ENCODE data around the gene TPK1.
A peak's percentile ranks its signal among the peaks of the same experiment; 100 is the strongest.

Gene TPK1

DNA sequence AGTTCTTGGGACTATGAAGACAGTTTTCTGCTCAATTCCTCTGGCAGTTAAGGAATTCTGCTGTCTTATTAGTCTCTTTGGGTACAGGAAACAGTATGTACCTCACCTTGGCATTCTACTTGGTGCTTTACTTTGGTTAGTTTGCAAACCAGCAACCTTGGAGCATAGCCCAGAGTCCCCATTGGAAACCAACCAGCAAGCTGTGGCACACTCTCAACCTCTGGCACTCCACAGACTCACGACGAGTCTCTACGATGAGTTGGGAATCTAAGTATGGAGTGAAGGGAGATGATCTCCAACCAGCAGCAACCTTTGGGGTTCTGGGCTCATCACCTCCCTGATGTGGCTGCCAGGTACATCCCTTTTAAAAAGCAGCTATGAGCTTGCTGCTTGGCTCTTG is 43.8 kb downstream of the TPK1 start:
- TF ChIP-seq, protein P1, sequence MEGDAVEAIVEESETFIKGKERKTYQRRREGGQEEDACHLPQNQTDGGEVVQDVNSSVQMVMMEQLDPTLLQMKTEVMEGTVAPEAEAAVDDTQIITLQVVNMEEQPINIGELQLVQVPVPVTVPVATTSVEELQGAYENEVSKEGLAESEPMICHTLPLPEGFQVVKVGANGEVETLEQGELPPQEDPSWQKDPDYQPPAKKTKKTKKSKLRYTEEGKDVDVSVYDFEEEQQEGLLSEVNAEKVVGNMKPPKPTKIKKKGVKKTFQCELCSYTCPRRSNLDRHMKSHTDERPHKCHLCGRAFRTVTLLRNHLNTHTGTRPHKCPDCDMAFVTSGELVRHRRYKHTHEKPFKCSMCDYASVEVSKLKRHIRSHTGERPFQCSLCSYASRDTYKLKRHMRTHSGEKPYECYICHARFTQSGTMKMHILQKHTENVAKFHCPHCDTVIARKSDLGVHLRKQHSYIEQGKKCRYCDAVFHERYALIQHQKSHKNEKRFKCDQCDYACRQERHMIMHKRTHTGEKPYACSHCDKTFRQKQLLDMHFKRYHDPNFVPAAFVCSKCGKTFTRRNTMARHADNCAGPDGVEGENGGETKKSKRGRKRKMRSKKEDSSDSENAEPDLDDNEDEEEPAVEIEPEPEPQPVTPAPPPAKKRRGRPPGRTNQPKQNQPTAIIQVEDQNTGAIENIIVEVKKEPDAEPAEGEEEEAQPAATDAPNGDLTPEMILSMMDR (IDR thresholded peaks at IDR 0.05; ENCODE audit: low read depth, low read length): no peak
- DNase-seq (ENCODE audit: low read depth in 2 of 2): no peak
- H3K4me3 ChIP-seq (replicated peaks in 1 of 2; ENCODE audit: low read depth in 2 of 2, low read length in 2 of 2): no peak overlapping the region

- no peak for DNase-seq (ENCODE audit: low read depth in 2 of 2)
- no peak overlapping the region for H3K4me3 ChIP-seq (replicated peaks in 1 of 2; ENCODE audit: low read depth in 2 of 2, low read length in 2 of 2)
- TF ChIP-seq, protein P1 (IDR thresholded peaks at IDR 0.05; ENCODE audit: low read depth, low read length): no peak
Measured at GRCh38 chr7:144791488-144791887, 44.4 kb downstream of the TPK1 start.

DNA sequence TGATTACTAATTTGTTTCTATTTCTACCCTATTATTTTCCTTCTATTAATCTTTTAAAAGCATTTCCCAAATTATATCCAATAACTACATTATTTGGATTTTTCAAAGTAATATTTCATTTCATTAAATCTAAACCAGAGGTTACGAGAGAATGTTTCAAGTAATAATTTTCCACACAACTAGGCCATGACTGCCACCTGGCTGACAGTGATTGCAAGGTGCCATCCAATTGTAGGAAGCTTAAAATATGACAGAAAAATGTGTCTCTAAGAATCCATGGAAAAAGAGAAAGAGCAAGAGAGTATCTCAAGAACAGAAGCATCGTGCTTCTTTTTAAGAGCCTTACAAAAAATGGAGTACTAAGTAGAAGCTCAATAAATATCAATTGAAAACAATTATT is 48.7 kb downstream of the TPK1 start:
- no peak for DNase-seq (ENCODE audit: low read depth in 2 of 2)
- TF ChIP-seq, protein P1 (IDR thresholded peaks at IDR 0.05; ENCODE audit: low read depth, low read length): no peak
- H3K4me3 ChIP-seq (replicated peaks in 1 of 2; ENCODE audit: low read depth in 2 of 2, low read length in 2 of 2): no peak overlapping the region

DNA sequence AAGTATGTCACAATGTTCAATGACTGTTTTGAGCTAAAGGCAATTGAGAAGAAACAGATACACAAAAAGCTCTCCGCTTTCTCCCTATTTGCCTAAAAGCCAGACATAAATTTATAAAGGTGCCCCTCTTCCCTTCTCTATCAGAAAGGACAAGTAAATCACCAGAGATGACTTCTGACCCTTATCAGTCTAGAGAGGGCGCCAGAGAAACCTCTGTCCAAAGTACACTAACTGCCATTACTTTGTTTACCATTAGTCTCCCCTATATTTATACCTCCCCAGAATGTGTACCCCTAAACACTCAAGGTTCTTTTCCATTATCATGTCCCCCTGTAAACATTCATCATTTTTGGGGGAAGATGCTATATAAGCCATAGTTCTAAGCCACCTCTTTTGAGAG is 49.3 kb downstream of the TPK1 start:
- no peak for DNase-seq (ENCODE audit: low read depth in 2 of 2)
- H3K4me3 ChIP-seq (replicated peaks in 1 of 2; ENCODE audit: low read depth in 2 of 2, low read length in 2 of 2): no peak overlapping the region
- TF ChIP-seq, protein P1 (IDR thresholded peaks at IDR 0.05; ENCODE audit: low read depth, low read length): no peak

DNA sequence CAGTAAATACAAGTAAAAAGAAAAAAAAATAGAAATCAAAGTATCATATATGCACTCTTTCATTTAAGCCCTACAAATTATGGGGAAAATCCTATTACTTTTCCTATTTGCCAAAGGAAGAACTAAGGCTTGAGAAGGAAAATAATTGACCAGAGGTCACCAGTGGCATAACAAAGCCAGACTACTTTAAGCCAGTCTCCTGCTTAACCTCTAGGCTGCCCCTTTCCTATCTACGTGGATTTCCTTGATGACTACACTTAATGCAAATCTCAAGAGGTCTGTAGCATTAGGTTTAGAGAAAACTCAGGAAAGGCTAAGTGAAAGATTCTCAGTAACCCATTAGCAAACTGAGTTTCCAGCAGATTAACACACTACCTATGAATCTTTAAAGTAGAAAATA is 49.8 kb downstream of the TPK1 start:
- no peak overlapping the region for H3K4me3 ChIP-seq (replicated peaks in 1 of 2; ENCODE audit: low read depth in 2 of 2, low read length in 2 of 2)
- TF ChIP-seq, protein P1 (IDR thresholded peaks at IDR 0.05; ENCODE audit: low read depth, low read length): no peak
- DNase-seq (ENCODE audit: low read depth in 2 of 2): no peak

DNA sequence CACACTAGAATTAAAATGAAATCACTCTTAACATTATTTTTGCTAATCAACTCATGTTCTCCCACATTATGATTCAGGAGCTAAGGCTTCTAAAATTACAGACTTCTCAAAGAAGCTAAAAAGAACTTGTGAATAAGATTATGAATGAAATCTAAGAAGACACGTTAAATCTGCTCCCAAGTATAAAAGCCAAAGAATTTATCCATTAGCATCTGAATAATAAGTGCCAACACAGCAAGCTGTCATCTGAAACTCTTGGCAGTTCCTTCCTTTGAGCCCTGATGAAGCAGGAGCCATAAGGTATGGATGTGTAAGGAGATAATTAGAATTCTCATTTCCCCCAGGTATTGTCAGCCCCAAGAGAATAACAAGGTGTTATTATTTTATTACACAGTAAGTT is 50.3 kb downstream of the TPK1 start:
- H3K4me3 ChIP-seq (replicated peaks in 1 of 2; ENCODE audit: low read depth in 2 of 2, low read length in 2 of 2): no peak overlapping the region
- no peak for DNase-seq (ENCODE audit: low read depth in 2 of 2)
- TF ChIP-seq, protein P1 (IDR thresholded peaks at IDR 0.05; ENCODE audit: low read depth, low read length): no peak

DNA sequence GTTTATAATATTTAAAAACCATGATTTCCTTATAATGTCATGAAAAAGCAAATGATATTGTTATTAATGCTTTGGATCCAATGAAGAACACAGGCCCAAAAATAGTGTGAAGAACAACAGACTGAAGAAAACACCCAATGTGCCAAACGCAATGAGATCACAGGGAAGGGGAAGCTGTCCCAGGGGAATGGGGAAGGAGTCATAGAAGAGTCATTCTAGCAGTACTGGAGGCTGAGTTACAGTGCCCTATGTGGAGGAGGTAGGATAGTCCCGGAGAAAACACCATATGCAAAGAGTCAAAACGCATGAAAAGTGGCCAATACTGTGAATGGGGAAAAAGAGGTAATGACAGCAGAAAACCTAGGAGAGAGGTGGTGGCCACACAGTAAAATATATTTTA is 50.9 kb downstream of the TPK1 start:
- no peak overlapping the region for H3K4me3 ChIP-seq (replicated peaks in 1 of 2; ENCODE audit: low read depth in 2 of 2, low read length in 2 of 2)
- DNase-seq (ENCODE audit: low read depth in 2 of 2): peak; percentile 59 to 94
- TF ChIP-seq, protein P1 (IDR thresholded peaks at IDR 0.05; ENCODE audit: low read depth, low read length): no peak

All from cardiac fibroblast (primary cell).